ES-I3 (cell line): Measurements from ENCODE around the gene ZNF674.

ENCODE experiments used
- H3K36me3 ChIP-seq: 2 replicates; pipeline ENCODE4 v1.6.1; 2013; ENCODE audit warnings: mild to moderate bottlenecking, low read length, control low read depth, moderate library complexity; ENCODE audit not compliant: insufficient read depth
- H3K4me1 ChIP-seq: 2 replicates; pipeline ENCODE4 v1.6.1; 2013; ENCODE audit warnings: mild to moderate bottlenecking, control low read depth, low read length; ENCODE audit not compliant: insufficient read depth
- H3K9ac ChIP-seq: 2 replicates; pipeline ENCODE4 v1.6.1; 2013; ENCODE audit warnings: low read depth, mild to moderate bottlenecking, low read length, moderate library complexity
- H3K9me3 ChIP-seq: 2 replicates; pipeline ENCODE4 v1.6.1; 2013; ENCODE audit warnings: mild to moderate bottlenecking, low read length, moderate library complexity; ENCODE audit not compliant: control insufficient read depth, insufficient read depth

ZNF674 gene

DNA sequence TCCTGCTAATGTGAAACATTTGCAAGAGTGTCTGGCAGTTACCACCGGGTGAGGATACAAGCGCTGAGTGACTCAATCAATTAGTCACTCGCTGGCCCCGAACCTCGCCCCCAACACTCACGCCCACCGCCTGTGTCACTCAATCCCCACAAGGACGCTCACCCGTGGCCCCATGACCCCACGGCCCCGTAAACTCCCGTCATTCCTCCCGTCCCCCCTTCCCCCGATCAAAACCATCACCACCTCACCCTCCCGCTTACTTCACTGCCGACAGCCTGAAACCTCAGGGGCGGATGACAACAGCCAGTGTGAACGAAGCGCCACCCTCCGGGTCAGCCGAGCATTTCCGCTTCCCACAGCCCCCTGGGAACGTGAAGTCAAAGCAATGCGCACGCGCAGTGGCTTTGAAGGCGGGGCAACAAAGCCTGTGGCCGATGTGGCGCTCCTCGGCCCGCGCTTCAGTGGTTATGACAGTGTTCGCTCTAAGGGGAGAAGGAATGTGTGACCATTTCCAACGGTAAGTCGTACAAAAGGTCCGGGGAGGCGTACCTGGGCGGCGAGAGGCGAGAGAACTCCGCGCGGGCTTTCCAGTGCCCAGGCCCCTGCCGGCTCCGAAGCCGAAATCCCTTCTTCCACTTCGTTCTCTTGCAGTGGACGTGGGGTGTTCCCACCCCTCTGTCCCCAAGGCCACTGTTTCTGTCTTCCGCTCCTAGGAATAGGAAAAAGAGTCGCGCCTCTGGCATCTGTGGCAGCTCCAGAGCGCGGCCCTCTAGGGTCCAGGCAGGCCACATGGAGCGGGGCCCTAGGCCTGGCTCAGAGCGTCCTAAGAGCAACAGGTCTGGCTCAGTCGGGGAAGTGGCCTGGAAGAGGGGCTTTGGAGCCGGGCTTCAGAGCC lies at the start of gene ZNF674:
TSS of gene ZNF674 (minus strand) at position 311 of the 895 bp plus-strand sequence. CDS start 3,334 bp downstream, outside the sequence.
- peaks cover 16% of the 10 kb centered on the region for H3K4me1 ChIP-seq
- 0 out of 2 replicates have a peak, but pooled peaks cover 3% of the 10 kb centered on the region for H3K36me3 ChIP-seq
- H3K9me3 ChIP-seq = peaks cover 6% of the 10 kb centered on the region
- peak within 1 kb of the TSS; percentile 69 for H3K9ac ChIP-seq

- Histone ChIP-seq H3K9me3 (no peaks in the 10 kb centered on the region), H3K36me3 (no peaks in the 10 kb centered on the region), H3K4me1 (peaks cover 25% of the 10 kb centered on the region), H3K9ac (no peak overlapping the region)
These were observed 44.9 kb upstream of the ZNF674 start for GRCh38 chrX:46589977-46590723.

- no peaks in the 10 kb centered on the region for H3K9me3 ChIP-seq
- peak overlapping the region; percentile 8; the same call in 1 of the 2 replicates for H3K9ac ChIP-seq
- H3K4me1 ChIP-seq = peaks cover 35% of the 10 kb centered on the region
- H3K36me3 ChIP-seq = no peaks in the 10 kb centered on the region
These were observed 43.0 kb upstream of the ZNF674 start for GRCh38 chrX:46588263-46588662.

- peak overlapping the region; percentile 8; the same call in 1 of the 2 replicates for H3K9ac ChIP-seq
- peaks cover 40% of the 10 kb centered on the region for H3K4me1 ChIP-seq
- H3K9me3 ChIP-seq = no peaks in the 10 kb centered on the region
- H3K36me3 ChIP-seq = no peaks in the 10 kb centered on the region
These were observed 42.5 kb upstream of the ZNF674 start for GRCh38 chrX:46587753-46588171.

GRCh38 chrX:46587158-46587557 lies 41.9 kb upstream of the ZNF674 start:
- Histone ChIP-seq H3K4me1 (peaks cover 46% of the 10 kb centered on the region), H3K9ac (no peak overlapping the region), H3K36me3 (no peaks in the 10 kb centered on the region), H3K9me3 (no peaks in the 10 kb centered on the region)

DNA sequence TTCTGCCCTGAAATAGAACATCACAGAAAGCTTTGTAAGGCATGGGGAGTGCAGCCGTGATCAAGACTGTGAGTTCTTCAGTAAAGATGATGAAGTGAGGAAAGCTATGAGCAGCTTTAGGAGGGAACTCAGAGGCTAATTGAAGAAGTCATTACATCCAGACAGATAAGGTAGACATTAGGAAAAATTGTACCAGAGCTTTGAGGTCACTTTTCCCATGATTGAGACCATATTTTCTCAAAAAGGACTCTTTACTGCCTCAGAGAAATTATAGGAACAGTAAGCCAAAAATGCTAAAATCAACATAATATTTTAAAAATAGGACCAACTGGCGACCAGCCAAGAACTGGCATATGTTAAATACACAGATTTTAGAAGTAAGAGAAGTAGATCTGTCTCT lies 39.5 kb upstream of the ZNF674 start:
- H3K36me3 ChIP-seq = no peaks in the 10 kb centered on the region
- H3K9ac ChIP-seq = no peak overlapping the region
- H3K4me1 ChIP-seq = peaks cover 44% of the 10 kb centered on the region
- no peaks in the 10 kb centered on the region for H3K9me3 ChIP-seq

GRCh38 chrX:46582966-46583365 lies 37.7 kb upstream of the ZNF674 start:
- Histone ChIP-seq H3K9me3 (no peaks in the 10 kb centered on the region), H3K4me1 (peaks cover 40% of the 10 kb centered on the region), H3K36me3 (no peaks in the 10 kb centered on the region), H3K9ac (no peak overlapping the region)

DNA sequence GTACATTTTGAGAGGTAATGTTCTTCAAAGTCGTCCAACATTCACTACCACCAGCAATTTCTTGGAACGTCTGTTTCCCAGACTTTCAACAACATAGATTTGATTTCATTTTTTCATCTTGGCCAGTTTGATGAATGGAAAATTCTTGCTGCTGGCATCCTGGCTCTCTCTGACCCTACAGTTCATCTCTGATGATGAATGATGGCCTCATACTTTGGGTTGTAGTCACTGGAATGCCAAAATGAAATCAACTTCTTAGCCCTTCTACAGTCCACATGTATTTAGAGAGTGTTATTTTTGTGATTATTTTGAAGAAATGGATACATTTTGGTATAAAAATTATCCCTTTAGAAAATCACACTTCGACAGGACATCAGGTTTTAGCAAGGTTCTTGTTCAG lies 37.1 kb upstream of the ZNF674 start:
- peaks cover 33% of the 10 kb centered on the region for H3K4me1 ChIP-seq
- H3K36me3 ChIP-seq = no peaks in the 10 kb centered on the region
- no peaks in the 10 kb centered on the region for H3K9me3 ChIP-seq
- no peak overlapping the region for H3K9ac ChIP-seq

GRCh38 chrX:46580613-46581012 lies 35.4 kb upstream of the ZNF674 start:
- H3K4me1 ChIP-seq = peaks cover 34% of the 10 kb centered on the region
- no peak overlapping the region for H3K9ac ChIP-seq
- no peaks in the 10 kb centered on the region for H3K9me3 ChIP-seq
- no peaks in the 10 kb centered on the region for H3K36me3 ChIP-seq

- Histone ChIP-seq H3K9me3 (no peaks in the 10 kb centered on the region), H3K36me3 (no peaks in the 10 kb centered on the region), H3K9ac (no peak overlapping the region), H3K4me1 (peaks cover 29% of the 10 kb centered on the region)
These were observed 34.0 kb upstream of the ZNF674 start for GRCh38 chrX:46579250-46579649.

- Histone ChIP-seq H3K4me1 (peaks cover 22% of the 10 kb centered on the region), H3K9me3 (no peaks in the 10 kb centered on the region), H3K36me3 (no peaks in the 10 kb centered on the region; the same call in 1 of the 2 replicates), H3K9ac (peak overlapping the region; percentile 64; the same call in 1 of the 2 replicates)
These were observed 32.2 kb upstream of the ZNF674 start for GRCh38 chrX:46577221-46578005.

DNA sequence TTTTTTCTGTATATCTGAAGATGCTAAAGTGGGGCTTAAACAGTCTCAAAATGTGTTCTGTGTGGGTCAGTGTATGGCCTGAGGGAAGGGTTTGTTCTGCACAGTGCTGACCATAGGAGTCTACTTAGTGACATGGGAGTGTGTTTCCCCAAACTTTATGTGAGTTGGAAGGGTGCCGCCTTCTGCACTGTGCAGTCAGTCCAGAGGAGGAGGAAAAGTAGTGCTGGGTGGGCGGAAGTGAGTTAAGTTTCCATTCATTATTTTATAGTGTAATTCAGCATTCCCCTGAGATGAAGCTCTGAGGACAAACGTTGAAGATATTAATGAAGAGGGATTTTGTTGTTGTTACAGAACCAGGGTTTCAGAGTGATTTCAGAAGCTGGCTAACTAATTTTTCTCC lies 31.2 kb upstream of the ZNF674 start:
- Histone ChIP-seq H3K4me1 (peaks cover 24% of the 10 kb centered on the region), H3K9ac (peak overlapping the region; percentile 64; the same call in 1 of the 2 replicates), H3K9me3 (no peaks in the 10 kb centered on the region), H3K36me3 (no peaks in the 10 kb centered on the region; the same call in 1 of the 2 replicates)

DNA sequence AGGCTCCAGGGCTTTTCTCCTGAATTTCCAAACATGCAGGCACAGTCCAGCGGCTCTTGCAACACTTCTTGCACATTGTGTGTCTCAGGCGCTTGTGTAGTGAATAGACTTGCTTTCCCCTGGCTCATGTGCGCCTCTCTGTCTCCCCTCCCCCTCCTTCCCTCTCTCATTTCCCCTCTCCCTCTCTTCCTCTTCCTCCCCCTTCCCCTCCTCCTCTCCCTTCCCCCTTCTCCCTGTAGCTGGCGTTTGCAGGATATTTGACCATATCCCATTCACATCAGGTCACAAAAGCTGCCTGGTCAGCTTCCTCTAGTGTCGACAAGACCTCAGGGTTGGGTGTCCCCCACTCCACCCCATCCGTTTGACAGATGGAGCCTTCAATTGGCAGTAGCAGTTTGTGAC lies 30.8 kb upstream of the ZNF674 start:
- H3K4me1 ChIP-seq = peaks cover 28% of the 10 kb centered on the region
- H3K9me3 ChIP-seq = no peaks in the 10 kb centered on the region
- no peaks in the 10 kb centered on the region; the same call in 1 of the 2 replicates for H3K36me3 ChIP-seq
- H3K9ac ChIP-seq = peak overlapping the region; percentile 64; the same call in 1 of the 2 replicates

DNA sequence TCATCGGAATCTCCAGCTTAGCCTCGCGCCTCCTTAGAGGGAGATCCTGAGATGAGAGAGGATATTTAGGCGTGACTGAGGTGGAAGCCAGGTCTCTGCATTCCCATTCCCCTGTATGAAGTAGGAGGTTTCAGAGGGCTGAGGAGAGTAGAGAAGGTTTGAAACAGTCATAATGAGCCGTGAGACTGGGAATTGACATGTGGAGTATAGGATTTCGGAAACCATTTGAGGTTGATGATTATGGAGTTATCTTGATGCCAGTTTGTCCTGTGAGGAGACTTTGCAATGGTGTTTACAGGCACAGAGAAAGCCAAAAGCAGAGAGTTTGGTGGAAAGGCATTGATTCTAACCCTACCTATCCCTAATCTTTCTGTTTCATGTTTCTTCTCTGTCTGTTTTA lies 30.4 kb upstream of the ZNF674 start:
- no peaks in the 10 kb centered on the region for H3K9me3 ChIP-seq
- H3K4me1 ChIP-seq = peaks cover 28% of the 10 kb centered on the region
- no peaks in the 10 kb centered on the region; the same call in 1 of the 2 replicates for H3K36me3 ChIP-seq
- peak overlapping the region; percentile 64; the same call in 1 of the 2 replicates for H3K9ac ChIP-seq
